Measurements from ENCODE around the gene MICAL3.

MICAL3 gene

DNA sequence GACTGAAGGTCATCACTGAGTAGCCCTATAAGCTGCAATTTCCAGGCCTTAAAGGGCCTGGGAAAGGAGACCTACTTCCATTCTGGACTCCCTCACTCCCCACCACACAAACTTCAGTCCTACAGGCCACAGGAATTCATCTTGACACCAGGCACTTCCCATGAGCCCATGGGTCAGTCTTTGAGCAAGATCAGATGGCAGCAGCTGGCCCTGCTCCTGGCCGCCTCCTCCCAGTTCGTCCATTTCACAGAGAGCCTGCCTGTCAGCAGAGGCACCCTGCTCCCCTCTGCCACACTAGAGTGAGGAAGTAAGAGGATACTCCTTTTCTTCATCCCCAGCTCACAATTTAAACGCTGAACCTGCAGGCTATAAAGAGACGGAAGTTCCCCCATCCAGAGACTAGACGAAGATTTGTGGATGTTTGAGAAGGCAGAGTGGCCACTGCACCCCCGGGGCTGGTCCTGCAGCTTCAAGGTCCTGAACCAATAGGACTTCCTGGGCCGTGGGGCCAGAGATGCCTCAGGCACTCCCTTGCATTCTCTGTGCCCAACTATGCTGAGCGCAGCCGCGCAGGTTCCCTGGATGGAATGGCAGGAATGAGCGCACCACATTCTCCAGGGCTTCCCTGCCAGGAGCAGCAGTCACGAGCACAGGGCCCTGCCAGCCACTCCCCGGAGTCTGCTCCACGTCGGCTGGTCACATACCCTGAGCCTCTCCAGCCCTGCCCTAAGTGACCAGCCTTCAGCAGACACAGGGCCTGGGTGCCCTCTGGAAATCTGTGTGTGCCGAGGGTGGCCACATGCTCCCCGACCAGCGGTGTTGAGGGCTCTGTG is 216.6 kb downstream of the MICAL3 start:
- no peak for DNase-seq

DNA sequence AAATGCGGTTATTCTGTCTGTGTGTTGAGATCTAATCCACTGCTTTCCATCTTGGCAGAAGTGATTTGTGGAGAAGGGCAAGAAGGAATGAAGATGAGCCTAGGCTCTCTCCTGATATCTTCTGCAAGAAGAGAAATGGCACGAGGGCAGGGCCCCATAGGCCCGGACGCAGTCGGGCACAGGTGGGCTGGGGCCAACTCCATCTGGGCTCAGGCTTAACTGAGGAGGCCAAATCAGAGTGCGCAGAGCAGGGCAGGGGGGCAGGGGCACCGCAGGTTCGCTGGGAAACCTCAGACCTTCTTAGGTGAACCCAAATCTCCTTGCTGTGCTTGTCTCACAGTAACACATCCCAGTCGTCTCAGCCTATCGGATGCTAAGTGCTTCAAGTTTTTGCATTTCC is 217.3 kb downstream of the MICAL3 start:
- no peak for DNase-seq

DNA sequence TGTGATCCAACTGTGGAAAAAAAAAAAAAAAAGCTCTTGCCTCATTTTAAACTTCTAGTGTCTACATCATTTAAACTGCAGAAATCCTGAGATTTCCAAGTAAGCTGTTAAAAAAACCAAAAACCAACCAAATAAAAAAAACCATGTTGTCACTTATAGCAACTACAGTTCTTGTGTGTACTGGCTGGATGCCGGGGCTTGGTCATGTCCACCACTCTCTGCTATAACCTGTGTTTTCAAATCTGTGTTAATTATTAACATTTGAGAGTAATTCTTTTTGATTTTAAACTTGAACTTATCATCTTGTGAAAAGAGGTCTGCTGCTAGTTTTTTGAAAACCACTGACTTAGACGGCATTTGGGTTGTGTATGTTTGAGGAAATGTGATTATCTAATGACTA is 217.9 kb downstream of the MICAL3 start:
- DNase-seq, result no peak

DNA sequence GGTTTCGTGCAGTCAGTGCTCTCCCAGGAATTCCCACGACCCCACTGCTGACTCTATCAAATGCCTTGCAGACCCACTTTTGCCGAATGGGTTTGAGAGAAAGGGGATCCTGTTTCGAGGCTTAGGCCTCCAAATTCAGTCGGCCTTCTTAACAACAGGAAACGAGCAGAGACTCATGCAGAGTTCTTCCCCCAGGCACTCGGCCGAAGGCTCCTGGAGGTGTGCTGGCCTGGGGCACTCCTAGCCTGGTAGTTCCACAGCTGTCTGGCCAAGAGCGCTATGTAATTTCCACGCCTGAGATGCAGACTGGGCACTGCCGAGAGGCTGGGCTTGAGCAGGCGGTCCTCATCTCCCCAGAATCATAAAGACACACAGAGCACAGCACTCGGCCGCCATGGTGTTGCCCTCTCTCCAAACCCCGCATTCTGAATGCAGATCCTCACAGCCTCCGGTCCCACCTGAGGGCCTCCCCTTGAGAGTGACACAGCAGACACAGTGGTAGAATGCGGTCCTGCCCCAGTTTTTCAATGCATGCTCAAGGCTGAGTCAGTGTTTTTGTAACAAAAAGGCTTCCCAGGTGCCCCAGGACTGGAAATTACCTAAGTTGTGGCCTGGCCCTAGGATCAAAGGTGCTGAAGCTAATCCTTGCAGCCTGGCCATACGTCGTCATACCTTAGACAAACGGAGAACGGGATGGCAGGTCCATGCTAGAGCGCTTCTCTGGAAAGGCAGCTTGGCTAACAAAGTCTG is 219.9 kb downstream of the MICAL3 start:
- no peak for DNase-seq

DNA sequence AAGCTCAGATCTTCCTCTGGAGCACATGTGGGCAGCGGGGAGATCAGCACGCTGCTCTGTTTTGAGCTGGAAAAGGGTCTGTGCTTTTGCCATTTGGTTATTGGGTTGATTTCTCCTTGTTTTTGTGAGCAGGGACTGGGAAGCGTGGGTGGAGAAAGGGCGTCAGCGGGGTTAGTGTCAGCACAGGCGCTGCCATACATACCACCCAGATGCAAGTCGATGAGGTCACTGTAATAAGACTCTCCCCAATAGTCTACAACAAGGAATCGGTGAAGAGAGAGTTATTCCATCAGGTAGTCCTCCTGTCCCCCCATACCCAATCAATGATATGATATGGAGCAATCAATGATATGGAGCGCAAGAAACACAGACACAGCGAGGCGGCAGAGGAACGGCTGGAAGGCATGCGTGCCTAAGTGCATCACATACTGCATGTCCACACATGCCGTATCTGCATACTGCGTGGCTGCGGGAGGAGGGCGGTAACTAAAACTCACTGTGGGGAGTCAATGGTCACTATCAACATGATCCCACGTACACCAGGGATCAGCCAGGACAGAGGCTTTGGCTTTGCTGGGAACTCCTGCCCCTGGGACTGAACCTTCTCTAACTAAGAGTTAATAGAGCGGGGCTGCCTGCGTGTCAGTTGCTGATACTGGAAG is 220.6 kb downstream of the MICAL3 start:
- DNase-seq, result no peak

DNA sequence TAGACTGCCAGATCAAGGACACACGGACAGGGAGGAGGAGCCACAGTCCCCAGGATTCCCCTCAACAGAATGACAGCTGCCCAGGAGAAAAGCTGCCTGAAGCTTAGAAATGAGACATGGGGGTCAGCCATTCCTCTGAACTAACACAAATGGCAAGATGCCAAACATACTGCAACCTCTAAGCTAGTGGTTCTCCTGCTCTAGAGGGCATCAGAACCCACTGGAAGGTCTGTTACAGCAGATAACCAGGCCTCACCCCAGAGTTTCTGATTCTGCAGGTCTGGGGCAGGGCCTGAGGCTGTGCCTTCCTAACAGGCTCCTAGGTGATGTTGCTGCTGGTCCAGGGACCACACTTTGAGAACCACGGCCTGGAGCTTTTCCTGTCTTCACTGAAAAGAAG is 221.5 kb downstream of the MICAL3 start:
- DNase-seq, result no peak

DNA sequence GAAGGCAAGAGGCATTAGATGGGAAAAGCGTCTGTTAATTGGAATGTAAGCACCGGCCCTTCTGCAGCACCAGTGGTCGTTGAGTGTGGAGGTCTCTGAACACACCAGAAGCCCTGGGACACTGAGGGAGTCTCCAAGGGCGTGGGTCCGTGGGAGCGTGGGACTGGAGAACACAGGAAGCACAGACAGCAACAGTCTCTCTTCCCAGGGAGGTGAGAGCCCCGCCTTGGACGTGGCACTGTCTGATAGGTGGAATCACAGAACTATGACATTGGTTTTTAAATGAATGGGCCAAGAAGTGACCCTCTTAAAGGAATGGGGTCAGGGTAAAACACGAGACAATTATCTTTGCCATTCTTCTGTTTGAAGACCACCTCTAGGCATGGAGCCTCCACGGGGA is 221.9 kb downstream of the MICAL3 start:
- no peak for DNase-seq

DNA sequence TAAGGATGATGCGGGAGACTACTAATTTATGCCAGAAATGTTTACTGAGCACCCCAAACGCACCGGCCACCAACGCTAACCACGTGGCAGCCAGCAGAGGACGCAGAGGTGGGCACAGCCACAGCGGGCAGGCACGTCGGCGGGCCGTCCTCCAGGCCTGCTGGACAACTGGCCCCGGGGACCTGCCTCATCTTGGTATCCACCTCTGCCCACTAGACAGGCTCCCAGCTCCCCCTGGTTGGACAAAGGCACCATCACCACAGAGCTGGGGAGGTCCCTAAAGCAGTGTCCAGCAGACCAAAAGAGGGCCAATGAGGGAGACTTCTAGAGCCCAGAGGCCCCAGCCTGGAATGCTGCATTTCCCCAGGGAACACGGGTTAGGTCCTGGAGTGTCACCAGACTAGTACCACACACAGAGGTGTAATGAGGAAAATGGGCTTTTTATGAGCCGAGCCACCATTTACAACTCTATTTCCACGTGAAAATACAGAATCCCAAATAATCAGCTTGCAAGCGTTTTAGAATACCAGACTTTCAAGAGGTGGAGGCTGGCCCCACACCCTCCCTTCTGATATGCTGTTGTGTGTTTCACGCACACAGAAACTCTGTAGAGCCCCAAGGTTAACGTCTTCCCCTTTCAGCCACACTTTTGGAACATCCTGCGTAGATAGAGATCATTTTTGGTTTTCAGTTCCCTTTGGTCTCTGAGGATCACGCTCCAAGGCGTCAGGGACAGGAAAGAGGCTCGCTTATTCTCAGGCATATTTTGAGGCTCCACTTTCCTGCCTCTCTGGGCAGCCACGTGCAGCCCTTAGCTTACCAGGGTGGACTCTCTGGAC is 226.4 kb downstream of the MICAL3 start:
- no peak for DNase-seq

DNA sequence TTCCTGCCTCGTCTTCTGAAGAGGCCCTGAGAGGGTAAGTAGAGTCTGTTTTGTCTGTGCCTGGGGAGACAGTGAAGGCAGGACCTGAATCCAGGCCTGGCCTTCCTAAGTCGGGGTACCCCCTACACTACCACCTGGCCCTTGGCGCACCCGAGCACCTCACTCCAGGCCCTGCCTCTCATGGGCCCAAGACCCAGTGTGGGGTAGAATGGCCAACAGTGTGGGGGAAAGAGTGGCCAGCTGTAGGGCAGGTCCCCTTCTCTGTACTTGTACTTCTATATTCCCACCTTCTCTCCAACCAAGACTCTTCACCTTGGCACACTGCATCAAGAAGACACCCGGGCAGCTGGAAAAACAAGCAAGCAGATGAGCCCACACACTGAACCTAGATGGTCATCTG is 227.7 kb downstream of the MICAL3 start:
- no peak for DNase-seq

DNA sequence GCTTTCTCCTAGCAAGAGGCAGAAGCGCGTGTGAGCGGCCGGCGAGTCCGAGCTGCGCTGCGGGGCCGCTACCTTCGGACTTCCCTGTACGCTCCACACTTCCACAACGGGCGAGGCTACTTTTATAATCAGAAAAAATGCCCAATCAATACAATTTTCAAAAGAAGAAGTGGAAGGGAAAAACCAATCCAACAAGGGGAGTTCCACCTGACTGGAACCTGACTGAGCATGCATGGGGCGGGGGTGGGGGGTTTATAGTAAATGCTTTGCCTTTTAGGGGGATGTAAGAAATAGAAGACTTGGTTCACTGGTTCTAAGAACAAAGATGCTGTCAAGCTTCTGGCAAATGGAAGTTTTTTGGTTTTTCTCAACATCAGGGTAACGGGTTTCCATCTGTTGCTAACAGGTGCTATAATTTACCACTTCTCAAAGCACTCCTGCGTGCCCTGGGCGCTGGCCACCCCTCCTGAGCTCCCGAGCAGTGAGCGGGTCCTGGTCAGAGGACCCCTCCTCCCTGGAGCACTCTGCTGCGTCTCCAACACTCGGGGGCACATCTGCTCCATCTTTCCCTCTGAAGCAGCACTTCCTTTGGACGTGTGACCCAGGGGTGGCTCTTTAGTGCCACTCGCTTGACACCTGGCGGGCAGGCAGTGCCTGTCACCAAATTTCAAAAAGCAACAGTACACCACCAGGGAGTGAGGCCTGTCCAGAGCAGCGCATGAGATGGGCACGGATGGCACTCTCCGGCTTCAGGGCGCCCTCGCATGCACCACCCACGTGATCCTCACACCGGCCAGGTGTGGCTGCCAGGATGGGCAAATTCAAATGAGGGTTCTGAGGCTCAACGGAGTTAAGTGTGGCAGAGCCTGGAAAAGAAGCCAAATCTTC is 228.5 kb downstream of the MICAL3 start:
- no peak for DNase-seq

DNA sequence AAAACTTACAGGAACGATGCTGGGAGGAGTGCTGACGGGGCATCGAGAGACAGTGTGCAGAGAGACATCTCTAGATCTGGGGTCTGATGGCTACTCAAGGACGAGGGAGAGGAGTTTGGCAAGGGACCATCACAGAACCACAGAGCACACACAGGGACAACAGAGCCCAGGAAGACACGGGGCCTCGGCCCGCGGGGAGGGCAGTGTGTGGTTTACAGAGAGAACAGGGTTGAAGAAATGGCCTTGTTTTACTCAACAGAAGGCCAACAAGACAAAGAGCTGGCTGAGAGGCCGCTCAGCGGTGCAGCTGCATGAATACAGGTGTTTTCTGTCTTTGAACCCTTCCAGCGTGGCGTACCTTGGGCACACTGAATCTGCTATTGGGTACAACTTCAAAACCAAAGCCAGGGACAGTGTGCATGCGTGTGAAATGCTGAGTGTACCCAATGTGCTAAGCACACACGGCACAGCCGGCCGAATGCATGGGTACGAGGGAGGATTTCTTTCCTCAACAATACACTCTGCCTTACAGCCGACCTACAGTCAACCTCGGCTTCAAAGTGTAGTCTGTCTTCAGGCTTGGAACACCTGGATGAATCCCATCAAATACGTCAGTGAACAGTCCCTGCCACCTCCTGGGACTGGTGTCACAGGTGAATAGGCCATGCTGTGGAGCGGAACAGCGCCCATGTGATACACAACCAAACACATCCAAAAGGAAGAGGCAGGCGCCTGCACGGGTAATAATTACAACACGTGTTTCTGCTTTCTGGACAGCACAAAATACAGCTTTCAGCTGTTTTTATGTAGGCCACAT is 229.4 kb downstream of the MICAL3 start:
- DNase-seq, result no peak

DNA sequence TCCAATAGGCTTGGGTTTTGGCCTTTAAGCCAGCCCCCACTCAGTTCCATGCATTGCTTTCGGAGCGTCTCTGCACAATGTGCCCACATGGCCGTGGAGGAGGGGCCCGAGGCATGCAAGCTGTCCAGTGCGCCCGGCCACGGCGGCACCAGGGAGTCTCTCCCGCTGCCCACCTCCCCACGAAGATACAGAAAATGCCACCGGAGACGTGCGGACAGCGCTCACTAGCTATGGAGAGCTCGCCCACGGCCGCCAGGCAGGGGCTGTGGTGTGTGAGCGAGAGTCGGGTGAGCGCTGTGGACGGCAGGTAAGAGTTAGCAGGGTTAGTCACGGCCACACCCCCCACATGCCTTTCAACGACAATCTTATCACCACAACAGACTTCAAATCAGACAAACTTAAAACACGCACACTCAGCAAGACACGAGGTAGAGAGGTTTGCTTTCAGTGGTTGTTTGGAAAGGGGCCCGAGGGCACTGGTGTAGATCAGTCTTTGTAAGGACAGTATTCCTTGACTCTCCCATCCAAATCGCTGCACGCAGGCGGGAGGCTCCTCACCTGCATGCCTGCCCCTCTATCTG is 231.4 kb downstream of the MICAL3 start:
- DNase-seq, result no peak

DNA sequence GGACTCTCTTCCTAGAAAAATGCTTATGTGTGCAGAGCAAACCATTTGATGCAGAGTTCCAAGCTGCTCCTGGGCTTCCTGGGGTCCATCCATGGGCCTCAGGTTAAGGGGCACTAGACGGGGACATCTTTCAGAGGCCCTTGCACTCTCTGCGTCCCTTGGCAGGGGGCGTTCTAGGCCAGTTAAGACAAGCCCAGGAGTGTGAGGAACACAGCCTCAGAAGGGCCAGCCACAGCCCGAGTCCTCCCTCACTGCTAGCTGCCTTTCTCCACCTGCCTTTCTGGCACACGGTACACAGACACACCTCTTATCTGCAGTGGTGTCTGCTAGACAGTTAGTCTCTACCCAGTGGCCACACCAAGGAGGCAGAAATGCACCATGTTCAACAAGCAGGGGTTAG is 232.1 kb downstream of the MICAL3 start:
- DNase-seq, result no peak

DNA sequence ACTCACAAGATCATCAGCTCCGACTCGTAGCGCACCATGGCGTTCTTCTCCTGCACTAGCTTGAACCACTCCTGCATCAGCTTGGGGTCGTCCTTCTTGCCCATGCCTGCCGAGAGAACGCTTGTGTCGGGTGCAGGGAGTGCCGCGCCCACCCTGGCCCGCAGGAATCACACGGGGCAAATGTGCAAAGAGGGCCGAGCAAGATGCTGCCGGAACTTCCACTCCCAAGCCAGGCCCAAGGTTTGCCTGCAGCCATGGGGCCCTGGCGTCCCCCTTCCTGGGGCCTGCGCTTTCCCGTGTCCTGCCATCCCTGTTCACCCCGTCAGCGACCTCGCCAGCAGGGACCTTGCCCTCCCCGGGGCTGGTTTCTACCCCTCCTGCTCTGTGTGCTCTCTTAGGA is 233.2 kb downstream of the MICAL3 start:
- DNase-seq, result no peak

DNA sequence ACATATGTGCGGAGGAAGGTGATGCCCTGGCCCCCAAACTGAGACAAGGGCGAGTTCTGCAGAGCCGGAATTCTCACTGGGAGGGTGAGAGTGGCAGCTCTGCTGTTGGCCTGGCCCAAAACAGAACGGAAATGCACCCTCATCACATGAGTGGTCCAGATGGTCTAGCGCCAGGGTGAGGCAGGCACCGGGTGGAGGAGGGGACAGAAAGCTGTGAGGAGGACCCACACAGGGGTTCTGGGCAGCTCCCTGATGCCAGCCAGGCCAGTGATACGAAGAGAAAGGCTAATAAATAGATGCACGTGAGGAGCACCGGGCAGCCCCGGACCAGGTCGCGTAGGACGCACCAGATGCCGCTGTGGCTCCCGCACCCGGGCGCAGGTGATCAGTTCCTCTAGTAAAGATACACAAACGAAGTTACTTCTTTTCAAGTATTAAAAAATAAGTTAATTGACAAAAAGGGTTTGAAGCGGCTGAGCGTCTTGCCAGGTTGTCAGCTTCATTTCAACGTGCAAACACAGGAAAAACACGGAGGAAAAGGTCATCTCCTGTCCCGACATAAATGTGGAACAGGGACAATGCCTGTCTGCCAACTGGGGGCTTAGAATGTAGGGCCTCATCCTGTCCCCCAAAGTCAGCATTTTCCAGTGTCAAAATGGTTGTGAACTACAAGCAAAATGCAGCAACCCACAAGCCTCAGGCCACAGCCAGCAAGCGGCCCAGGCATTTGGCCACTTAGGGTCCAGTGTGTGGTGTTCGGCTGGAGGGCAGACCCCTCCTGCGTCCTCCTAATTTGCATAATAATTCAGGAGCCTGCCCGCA is 234.8 kb downstream of the MICAL3 start:
- DNase-seq, result no peak

DNA sequence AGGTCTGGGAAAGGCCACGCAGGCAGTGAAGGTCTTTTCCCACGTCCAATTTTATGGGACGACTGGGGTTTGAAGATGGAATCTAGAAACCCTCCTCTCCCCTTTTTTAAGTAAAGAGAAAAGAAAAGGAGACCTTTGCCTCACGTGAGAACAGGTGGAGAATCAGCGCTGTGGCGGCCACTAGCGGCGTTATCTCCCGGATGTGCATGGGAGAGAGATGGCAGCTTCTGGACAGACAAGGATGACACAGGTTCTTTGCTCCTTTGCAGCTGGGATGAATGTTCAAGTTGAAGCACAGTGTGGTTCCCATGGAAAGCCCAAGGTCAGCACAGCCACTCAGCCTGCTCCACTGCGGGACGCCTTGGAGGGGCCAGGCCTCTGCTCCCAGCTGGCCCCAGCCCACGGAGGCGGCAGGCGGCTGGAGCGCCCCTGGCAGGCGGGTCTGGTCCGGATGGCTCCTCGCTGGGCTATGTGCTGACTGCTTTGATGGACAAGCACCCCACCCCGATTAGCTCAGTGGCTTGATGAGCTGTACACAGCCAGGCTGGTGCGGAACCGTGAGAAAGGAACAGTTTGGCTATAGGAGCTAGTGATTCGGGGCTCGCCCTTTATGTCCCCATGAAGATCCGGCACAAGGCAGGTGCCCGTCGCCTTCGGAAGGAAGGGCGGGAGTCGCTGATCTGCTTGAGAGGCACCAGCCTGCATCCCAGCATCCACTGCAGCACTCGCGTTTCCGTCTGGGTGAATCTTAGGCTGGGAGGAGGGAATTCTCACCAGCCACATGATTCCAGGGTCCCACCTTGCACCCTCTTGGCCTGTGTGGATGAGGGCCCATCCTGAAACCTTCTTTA is 235.6 kb downstream of the MICAL3 start:
- DNase-seq, result no peak

DNA sequence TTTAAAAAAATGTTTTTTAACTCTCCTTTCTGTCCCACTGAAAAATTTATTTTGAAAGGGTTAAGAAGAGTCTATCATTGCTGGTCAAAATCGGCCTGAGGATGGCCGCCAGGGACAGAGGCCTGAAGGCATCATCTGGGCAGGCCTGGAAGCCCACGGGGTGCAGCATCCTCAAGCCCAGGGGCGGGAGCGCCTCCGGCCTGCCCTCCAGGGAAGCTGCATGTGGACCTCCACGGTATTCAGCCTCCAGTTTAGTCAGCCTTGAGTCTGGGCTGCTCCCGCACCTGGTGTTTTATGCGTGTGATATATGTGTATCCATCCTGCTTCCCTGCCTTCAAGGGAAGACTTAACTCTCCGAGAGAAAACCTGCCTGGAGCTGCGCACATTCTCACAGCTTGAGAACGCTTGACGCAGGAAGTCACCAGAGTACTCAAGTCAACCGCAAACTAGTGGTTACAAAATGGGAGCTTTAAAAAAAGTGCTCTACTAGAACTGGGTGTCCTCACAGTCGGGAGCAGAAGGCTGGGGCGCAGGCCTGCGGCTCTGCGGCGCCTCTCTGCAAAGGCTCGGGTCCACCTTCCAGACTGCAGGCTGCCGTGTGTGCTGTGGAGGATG is 236.5 kb downstream of the MICAL3 start:
- DNase-seq, result no peak

DNA sequence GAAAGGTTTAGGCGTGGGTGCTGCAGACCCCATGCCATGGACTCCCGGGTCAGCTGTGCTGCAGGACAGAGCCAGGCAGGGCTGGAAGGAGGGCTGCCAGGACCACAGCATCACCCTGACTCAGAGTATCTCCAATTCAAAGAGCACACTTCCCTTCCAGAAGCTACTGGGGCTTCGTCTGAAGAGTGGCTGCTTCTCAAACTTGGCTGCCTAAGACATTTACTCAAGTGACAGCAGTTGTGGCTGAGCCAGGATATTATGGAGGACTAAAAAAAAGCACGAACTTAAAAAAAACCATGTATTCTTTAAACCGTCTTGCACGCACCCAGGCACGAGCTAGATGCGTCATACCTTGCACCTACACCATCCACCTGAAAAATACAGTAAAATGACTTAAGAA is 237.1 kb downstream of the MICAL3 start:
- no peak for DNase-seq

Measured in NK-92 treated with Interleukin-12 subunit alpha and Interleukin-12 subunit beta, amount 100 ng/mL, for 24 hours (cell line).